Neuronal stem cell (in vitro differentiated cells): ENCODE measurements around the gene SLC22A1.

Experiments used
- DNase-seq: peaks from one replicate; pipeline ENCODE4 v3.0.0-alpha.2; 2013; ENCODE audit warnings: low spot score
- H2AFZ ChIP-seq: one replicate; pipeline ENCODE4 v1.6.1; 2013; ENCODE audit warnings: mild to moderate bottlenecking, low read length, inconsistent platforms
- H2AK5ac ChIP-seq: 2 replicates; pipeline ENCODE4 v1.6.1; 2013; ENCODE audit warnings: low read depth, mild to moderate bottlenecking, inconsistent platforms, low read length, moderate library complexity, mixed read lengths
- H2BK120ac ChIP-seq: 2 replicates; pipeline ENCODE4 v1.6.1; 2013; ENCODE audit warnings: low read depth, mild to moderate bottlenecking, inconsistent platforms, low read length, moderate library complexity, mixed read lengths
- H2BK12ac ChIP-seq: one replicate; pipeline ENCODE4 v1.6.1; 2013; ENCODE audit warnings: low read length, inconsistent platforms
- H2BK15ac ChIP-seq: 2 replicates; pipeline ENCODE4 v1.6.1; 2013; ENCODE audit warnings: mild to moderate bottlenecking, low read length, inconsistent platforms, mixed read lengths
- H2BK5ac ChIP-seq: one replicate; pipeline ENCODE4 v1.6.1; 2013; ENCODE audit warnings: inconsistent platforms, mild to moderate bottlenecking, low read length, moderate library complexity
- H3K14ac ChIP-seq: one replicate; pipeline ENCODE4 v1.6.1; 2013; ENCODE audit warnings: low read length, inconsistent platforms
- H3K18ac ChIP-seq: 2 replicates; pipeline ENCODE4 v1.6.1; 2013; ENCODE audit warnings: low read length, inconsistent platforms
- H3K23ac ChIP-seq: 2 replicates; pipeline ENCODE4 v1.6.1; 2013; ENCODE audit warnings: low read depth, mild to moderate bottlenecking, mixed read lengths, low read length, inconsistent platforms; ENCODE audit not compliant: poor library complexity
- H3K27ac ChIP-seq: replicated peaks from 3 replicates; pipeline ENCODE4 v1.5.1; 2013; ENCODE audit warnings: low read length, inconsistent platforms
- H3K27me3 ChIP-seq, 3 experiments: 2 replicates each; pipeline ENCODE4 v1.6.1; 2013; ENCODE audit warnings: low read length in 3 of 3, mild to moderate bottlenecking in 2 of 3, inconsistent platforms in 1 of 3, low read depth in 1 of 3, mixed read lengths in 1 of 3, moderate library complexity in 1 of 3; ENCODE audit not compliant: control insufficient read depth in 3 of 3, insufficient read depth in 3 of 3
- H3K36me3 ChIP-seq, 2 donors: replicated peaks in 1 of 2; 2 replicates each; pipeline ENCODE4 v1.6.1; 2013; ENCODE audit warnings: low read length in 2 of 2; ENCODE audit not compliant: control insufficient read depth in 2 of 2, insufficient read depth in 2 of 2
- H3K4ac ChIP-seq: 2 replicates; pipeline ENCODE4 v1.6.1; 2013; ENCODE audit warnings: inconsistent platforms, mild to moderate bottlenecking, low read length, moderate library complexity
- H3K4me1 ChIP-seq, 2 donors: 1 replicate in 1 of 2; 2 replicates in 1 of 2; pipeline ENCODE4 v1.6.1; 2013; ENCODE audit warnings: low read length in 2 of 2, low read depth in 1 of 2; ENCODE audit not compliant: control insufficient read depth in 2 of 2, insufficient read depth in 1 of 2
- H3K4me2 ChIP-seq: one replicate; pipeline ENCODE4 v1.6.1; 2013; ENCODE audit warnings: mild to moderate bottlenecking, low read length, inconsistent platforms; ENCODE audit not compliant: insufficient read depth, poor library complexity, severe bottlenecking
- H3K4me3 ChIP-seq, 2 donors: 2 replicates each; pipeline ENCODE4 v1.5.1; 2013; ENCODE audit warnings: low read length in 2 of 2, mild to moderate bottlenecking in 2 of 2, inconsistent platforms in 1 of 2, moderate library complexity in 1 of 2
- H3K79me1 ChIP-seq: one replicate; pipeline ENCODE4 v1.6.1; 2013; ENCODE audit warnings: low read depth, mild to moderate bottlenecking, inconsistent platforms, low read length, moderate library complexity
- H3K9ac ChIP-seq: one replicate; pipeline ENCODE4 v1.6.1; 2013; ENCODE audit warnings: mild to moderate bottlenecking, low read depth, low read length, inconsistent platforms; ENCODE audit not compliant: poor library complexity
- H3K9me3 ChIP-seq, 2 donors: replicated peaks in 1 of 2; 2 replicates each; pipeline versions ENCODE3 to v1.6.1; 2013; ENCODE audit warnings: low read length in 2 of 2, mild to moderate bottlenecking in 2 of 2, inconsistent platforms in 1 of 2, low read depth in 1 of 2, mixed read lengths in 1 of 2, moderate library complexity in 1 of 2; ENCODE audit not compliant: control insufficient read depth in 2 of 2, insufficient read depth in 1 of 2
- H4K8ac ChIP-seq: one replicate; pipeline ENCODE4 v1.6.1; 2013; ENCODE audit warnings: low read depth, mild to moderate bottlenecking, inconsistent platforms, low read length, moderate library complexity
- H4K91ac ChIP-seq: one replicate; pipeline ENCODE4 v1.6.1; 2013; ENCODE audit warnings: low read length, low read depth, mild to moderate bottlenecking, inconsistent platforms; ENCODE audit not compliant: poor library complexity
- WGBS, 2 donors: extraction: QIAGEN DNeasy Blood & Tissue Kit; methylation state at CpG; one replicate each; pipeline ENCODE4 v1.1.7; 2013; ENCODE audit warnings: missing lambda C conversion rate in 2 of 2, mixed read lengths in 1 of 2; ENCODE audit not compliant: insufficient read length in 2 of 2, insufficient replicate concordance in 1 of 2; ENCODE audit errors: extremely low coverage in 2 of 2; 5-methylcytosine and 5-hydroxymethylcytosine counted together

Gene SLC22A1

GRCh38 chr6:160093061-160093460 is 28.6 kb upstream of the SLC22A1 start:
- H3K9ac ChIP-seq: no peak overlapping the region
- no peak overlapping the region for H3K18ac ChIP-seq
- no peak for DNase-seq
- no peak overlapping the region for H2BK15ac ChIP-seq
- no peak overlapping the region for H2BK12ac ChIP-seq
- H3K27me3 ChIP-seq: no peaks in the 10 kb centered on the region
- no peak overlapping the region for H3K4ac ChIP-seq
- H3K27ac ChIP-seq: no peak overlapping the region
- no peak overlapping the region for H2AK5ac ChIP-seq
- H3K4me3 ChIP-seq: no peak overlapping the region
- no peak overlapping the region for H2AFZ ChIP-seq
- H4K91ac ChIP-seq: no peak overlapping the region
- no peak overlapping the region for H3K14ac ChIP-seq
- no peaks in the 10 kb centered on the region for H3K9me3 ChIP-seq
- H3K4me1 ChIP-seq: no peaks in the 10 kb centered on the region
- WGBS, 2 donors: no CpG with 5 or more reads among the region's 7 CpGs
- H3K23ac ChIP-seq: no peak overlapping the region
- H3K4me2 ChIP-seq: no peak overlapping the region
- H3K79me1 ChIP-seq: peaks cover 2% of the 10 kb centered on the region
- no peak overlapping the region for H4K8ac ChIP-seq
- H2BK120ac ChIP-seq: no peak overlapping the region
- no peak overlapping the region for H2BK5ac ChIP-seq
- peaks cover 60 to 94% of the 10 kb centered on the region in 2 donors for H3K36me3 ChIP-seq

GRCh38 chr6:160093946-160094345 is 27.7 kb upstream of the SLC22A1 start:
- Histone ChIP-seq H3K27me3 (no peaks in the 10 kb centered on the region), H3K79me1 (peaks cover 2% of the 10 kb centered on the region), H3K4me3 (no peak overlapping the region), H3K4ac (no peak overlapping the region), H2BK120ac (no peak overlapping the region), H4K8ac (no peak overlapping the region), H2AFZ (no peak overlapping the region), H3K36me3 (peaks cover 53 to 94% of the 10 kb centered on the region in 2 donors), H3K9ac (no peak overlapping the region), H3K18ac (no peak overlapping the region), H2BK12ac (no peak overlapping the region), H3K4me1 (no peaks in the 10 kb centered on the region), H3K23ac (no peak overlapping the region), H4K91ac (no peak overlapping the region), H2AK5ac (no peak overlapping the region), H3K14ac (no peak overlapping the region), H3K4me2 (no peak overlapping the region), H3K9me3 (no peaks in the 10 kb centered on the region), H3K27ac (no peak overlapping the region), H2BK15ac (no peak overlapping the region), H2BK5ac (no peak overlapping the region)
- no CpG with 5 or more reads among the region's 4 CpGs for WGBS, 2 donors
- no peak for DNase-seq

- no CpG with 5 or more reads among the region's 8 CpGs for WGBS, 2 donors
- no peak overlapping the region for H2BK15ac ChIP-seq
- no peaks in the 10 kb centered on the region for H3K4me1 ChIP-seq
- H3K9me3 ChIP-seq: no peaks in the 10 kb centered on the region
- peaks cover 43 to 92% of the 10 kb centered on the region in 2 donors for H3K36me3 ChIP-seq
- H3K23ac ChIP-seq: no peak overlapping the region
- H3K27ac ChIP-seq: no peak overlapping the region
- H2BK120ac ChIP-seq: no peak overlapping the region
- no peak overlapping the region for H3K18ac ChIP-seq
- H3K9ac ChIP-seq: no peak overlapping the region
- H3K4me3 ChIP-seq: no peak overlapping the region
- no peak overlapping the region for H2BK12ac ChIP-seq
- H3K79me1 ChIP-seq: peaks cover 2% of the 10 kb centered on the region
- H3K4ac ChIP-seq: no peak overlapping the region
- no peak overlapping the region for H3K4me2 ChIP-seq
- no peak for DNase-seq
- no peak overlapping the region for H3K14ac ChIP-seq
- no peak overlapping the region for H2AFZ ChIP-seq
- H2AK5ac ChIP-seq: no peak overlapping the region
- H4K8ac ChIP-seq: no peak overlapping the region
- H4K91ac ChIP-seq: no peak overlapping the region
- H2BK5ac ChIP-seq: no peak overlapping the region
- no peaks in the 10 kb centered on the region for H3K27me3 ChIP-seq
Measured at GRCh38 chr6:160095146-160095845, 26.3 kb upstream of the SLC22A1 start.

GRCh38 chr6:160101277-160102205 is 20.1 kb upstream of the SLC22A1 start:
- Histone ChIP-seq H2BK15ac (no peak overlapping the region), H3K27ac (no peak overlapping the region), H2BK120ac (no peak overlapping the region), H3K14ac (no peak overlapping the region), H4K91ac (no peak overlapping the region), H2AFZ (no peak overlapping the region), H3K79me1 (peaks cover 5% of the 10 kb centered on the region), H4K8ac (no peak overlapping the region), H2BK5ac (no peak overlapping the region), H3K9ac (no peak overlapping the region), H3K36me3 (peaks cover 23 to 96% of the 10 kb centered on the region in 2 donors), H3K4me2 (no peak overlapping the region), H3K4me3 (no peak overlapping the region), H3K4me1 (no peaks in the 10 kb centered on the region), H3K4ac (no peak overlapping the region), H2BK12ac (no peak overlapping the region), H3K18ac (no peak overlapping the region), H3K27me3 (no peaks in the 10 kb centered on the region), H3K9me3 (no peaks in the 10 kb centered on the region), H3K23ac (peak overlapping the region; percentile 52), H2AK5ac (no peak overlapping the region)
- DNase-seq: no peak
- no CpG with 5 or more reads among the region's 23 CpGs for WGBS, 2 donors
